MM.1S (cell line): ENCODE results near the gene NTM.

Source experiments
- DNase-seq: peaks from one replicate; pipeline ENCODE4 v3.0.0-alpha.2; 2015
- H2AFZ ChIP-seq: fragments of 300-600 bp; sonication (generic); 2 replicates; pipeline ENCODE4 v1.6.0; 2016; ENCODE audit warnings: antibody characterized with exemption, low read length
- H3F3A ChIP-seq: fragments of 300-600 bp; sonication (generic); 2 replicates; pipeline ENCODE4 v1.6.1; 2016; ENCODE audit warnings: mild to moderate bottlenecking, antibody characterized with exemption, low read length, moderate library complexity, mixed read lengths; ENCODE audit not compliant: insufficient read depth
- H3K27ac ChIP-seq: fragments of 300-600 bp; sonication (generic); 2 replicates; pipeline ENCODE4 v1.5.1; 2016; ENCODE audit warnings: mild to moderate bottlenecking, low read length
- H3K27me3 ChIP-seq: fragments of 300-600 bp; sonication (generic); replicated peaks from 2 replicates; pipeline ENCODE4 v1.6.0; 2016; ENCODE audit warnings: low read length; ENCODE audit not compliant: insufficient read depth
- H3K36me3 ChIP-seq: fragments of 300-600 bp; sonication (generic); replicated peaks from 2 replicates; pipeline ENCODE4 v1.6.1; 2016; ENCODE audit warnings: mild to moderate bottlenecking, low read length, mixed read lengths; ENCODE audit not compliant: insufficient read depth
- H3K4me1 ChIP-seq: fragments of 300-600 bp; sonication (generic); 2 replicates; pipeline ENCODE4 v1.6.1; 2016; ENCODE audit warnings: low read length, mixed read lengths
- H3K4me2 ChIP-seq: fragments of 300-600 bp; sonication (generic); 2 replicates; pipeline ENCODE4 v1.6.0; 2016; ENCODE audit warnings: low read depth, low read length
- H3K4me3 ChIP-seq: fragments of 300-600 bp; sonication (generic); 2 replicates; pipeline ENCODE4 v1.5.1; 2016; ENCODE audit warnings: low read length, mixed read lengths
- H3K79me2 ChIP-seq: fragments of 300-600 bp; sonication (generic); 2 replicates; pipeline ENCODE4 v1.6.1; 2016; ENCODE audit warnings: mixed run types, low read length, mixed read lengths
- H3K9ac ChIP-seq: fragments of 300-600 bp; sonication (generic); 2 replicates; pipeline ENCODE4 v1.6.1; 2016; ENCODE audit warnings: low read length, mixed read lengths
- H3K9me2 ChIP-seq: fragments of 300-600 bp; sonication (generic); replicated peaks from 2 replicates; pipeline ENCODE4 v1.6.1; 2016; ENCODE audit warnings: mild to moderate bottlenecking, low read length, mixed read lengths; ENCODE audit not compliant: insufficient read depth
- H3K9me3 ChIP-seq: fragments of 300-600 bp; sonication (generic); replicated peaks from 2 replicates; pipeline ENCODE4 v1.6.1; 2016; ENCODE audit warnings: mild to moderate bottlenecking, low read length, mixed read lengths; ENCODE audit not compliant: insufficient read depth
- H4K20me1 ChIP-seq: fragments of 300-600 bp; sonication (generic); 2 replicates; pipeline ENCODE4 v1.6.1; 2016; ENCODE audit warnings: mild to moderate bottlenecking, low read length, moderate library complexity, mixed read lengths; ENCODE audit not compliant: insufficient read depth
- CTCF ChIP-seq: fragments of 300-600 bp; sonication (generic); IDR thresholded peaks from 2 replicates; pipeline ENCODE4 v1.5.1; 2016; ENCODE audit warnings: antibody characterized with exemption, low read length, mixed read lengths
- EZH2 ChIP-seq: fragments of 300-600 bp; sonication (generic); optimal IDR thresholded peaks from 2 replicates; pipeline ENCODE3; 2017; ENCODE audit warnings: low read depth, mild to moderate bottlenecking, antibody characterized with exemption, low read length, mixed read lengths
- EZH2phosphoT487 ChIP-seq: fragments of 300-600 bp; sonication (generic); IDR thresholded peaks from 2 replicates; pipeline ENCODE4 v1.6.1; 2018; ENCODE audit warnings: antibody characterized with exemption, low read length

Gene NTM

GRCh38 chr11:132103021-132103420, 732.6 kb downstream of the NTM start:
- Histone ChIP-seq H3K4me3 (no peak overlapping the region), H3K36me3 (no peaks in the 10 kb centered on the region), H3K4me1 (no peaks in the 10 kb centered on the region), H3K27me3 (no peaks in the 10 kb centered on the region), H2AFZ (no peak overlapping the region), H4K20me1 (no peaks in the 10 kb centered on the region), H3K27ac (no peak overlapping the region), H3K4me2 (no peak overlapping the region), H3K9me3 (no peaks in the 10 kb centered on the region), H3F3A (no peaks in the 10 kb centered on the region), H3K9me2 (no peaks in the 10 kb centered on the region), H3K9ac (no peak overlapping the region), H3K79me2 (no peaks in the 10 kb centered on the region)
- TF ChIP-seq EZH2phosphoT487 (no peak), EZH2 (no peak), CTCF (no peak)
- DNase-seq, result no peak

- no peak overlapping the region for H3K4me2 ChIP-seq
- H3K27ac ChIP-seq, result no peak overlapping the region
- H3K79me2 ChIP-seq, result no peaks in the 10 kb centered on the region
- H3K4me1 ChIP-seq, result no peaks in the 10 kb centered on the region
- no peaks in the 10 kb centered on the region for H3K36me3 ChIP-seq
- H3K9me2 ChIP-seq, result no peaks in the 10 kb centered on the region
- H3F3A ChIP-seq, result no peaks in the 10 kb centered on the region
- no peaks in the 10 kb centered on the region for H3K27me3 ChIP-seq
- H2AFZ ChIP-seq, result no peak overlapping the region
- H4K20me1 ChIP-seq, result no peaks in the 10 kb centered on the region
- H3K9me3 ChIP-seq, result no peaks in the 10 kb centered on the region
- DNase-seq, result no peak
- H3K9ac ChIP-seq, result no peak overlapping the region
- TF ChIP-seq CTCF, result no peak
- no peak for TF ChIP-seq EZH2
- TF ChIP-seq EZH2phosphoT487, result no peak
- H3K4me3 ChIP-seq, result no peak overlapping the region
Measured at GRCh38 chr11:132106096-132106982, 735.9 kb downstream of the NTM start.

- H3K36me3 ChIP-seq, result no peaks in the 10 kb centered on the region
- H3K4me2 ChIP-seq, result no peak overlapping the region
- H3F3A ChIP-seq, result no peaks in the 10 kb centered on the region
- H2AFZ ChIP-seq, result no peak overlapping the region
- no peak overlapping the region for H3K4me3 ChIP-seq
- H3K27ac ChIP-seq, result no peak overlapping the region
- TF ChIP-seq EZH2phosphoT487 (no peak), EZH2 (no peak)
- H3K79me2 ChIP-seq, result no peaks in the 10 kb centered on the region
- no peaks in the 10 kb centered on the region for H3K9me2 ChIP-seq
- H3K4me1 ChIP-seq, result no peaks in the 10 kb centered on the region
- no peak for DNase-seq
- H3K27me3 ChIP-seq, result no peaks in the 10 kb centered on the region
- H3K9me3 ChIP-seq, result no peaks in the 10 kb centered on the region
- no peaks in the 10 kb centered on the region for H4K20me1 ChIP-seq
- H3K9ac ChIP-seq, result no peak overlapping the region
Measured at GRCh38 chr11:132111316-132111715, 740.9 kb downstream of the NTM start.

GRCh38 chr11:132111838-132112237, 741.4 kb downstream of the NTM start:
- Histone ChIP-seq H3K9ac (no peak overlapping the region), H3K9me3 (no peaks in the 10 kb centered on the region), H3K4me2 (no peak overlapping the region), H3K27ac (no peak overlapping the region), H3K9me2 (no peaks in the 10 kb centered on the region), H3F3A (no peaks in the 10 kb centered on the region), H3K4me3 (no peak overlapping the region), H4K20me1 (no peaks in the 10 kb centered on the region), H2AFZ (no peak overlapping the region), H3K79me2 (no peaks in the 10 kb centered on the region), H3K27me3 (no peaks in the 10 kb centered on the region), H3K36me3 (no peaks in the 10 kb centered on the region), H3K4me1 (no peaks in the 10 kb centered on the region)
- no peak for DNase-seq
- TF ChIP-seq EZH2 (no peak), EZH2phosphoT487 (no peak), CTCF (no peak)
